GM18519 (cell line): Measurements from ENCODE around the gene KLF16.

Source experiments
- ATAC-seq: cut with Tn5 transposase; IDR thresholded peaks from one replicate; pipeline ENCODE4 v1.9.1; 2021; ENCODE audit warnings: mild to moderate bottlenecking, moderate library complexity; ENCODE audit not compliant: unreplicated experiment, low FRiP score

Gene KLF16

GRCh38 chr19:1871630-1872029 is 8.3 kb upstream of the KLF16 start:
- no peak for ATAC-seq

GRCh38 chr19:1871140-1871597 is 7.8 kb upstream of the KLF16 start:
- ATAC-seq: no peak

- ATAC-seq: no peak
Measured at GRCh38 chr19:1868971-1869370, 5.6 kb upstream of the KLF16 start.

- ATAC-seq: no peak
Measured at GRCh38 chr19:1867349-1867724, 4.0 kb upstream of the KLF16 start.

- ATAC-seq: no peak
Measured at GRCh38 chr19:1866693-1867348, 3.4 kb upstream of the KLF16 start.

GRCh38 chr19:1865172-1866010 is 2.0 kb upstream of the KLF16 start:
- ATAC-seq: no peak

GRCh38 chr19:1864480-1865171 is 1.2 kb upstream of the KLF16 start:
- no peak for ATAC-seq

GRCh38 chr19:1863638-1864479 is 480 bp upstream of the KLF16 start:
- peak; percentile 56 for ATAC-seq

GRCh38 chr19:1862424-1863327 is 703 bp downstream of the KLF16 start:
- ATAC-seq: peak; percentile 1

GRCh38 chr19:1862068-1862423 is 1.3 kb downstream of the KLF16 start:
- ATAC-seq: no peak

GRCh38 chr19:1861599-1862031 is 1.8 kb downstream of the KLF16 start:
- no peak for ATAC-seq

- ATAC-seq: no peak
Measured at GRCh38 chr19:1860821-1861598, 2.4 kb downstream of the KLF16 start.

- no peak for ATAC-seq
Measured at GRCh38 chr19:1860042-1860775, 3.2 kb downstream of the KLF16 start.

- ATAC-seq: no peak
Measured at GRCh38 chr19:1859331-1859781, 4.0 kb downstream of the KLF16 start.

GRCh38 chr19:1858412-1859081 is 4.8 kb downstream of the KLF16 start:
- no peak for ATAC-seq

- ATAC-seq: no peak
Measured at GRCh38 chr19:1857648-1858326, 5.6 kb downstream of the KLF16 start.
